CD14-positive monocyte (primary cell): ENCODE data around the gene SMURF1. TPM values are rescaled to one million over a fixed set of nuclear protein-coding genes. Genes with fewer than 3 reads are reported as not detected.

Source experiments
- DNase-seq, 3 donors: peaks; one replicate each; pipeline ENCODE4 v3.0.0-alpha.2; 2011 to 2022
- H2AFZ ChIP-seq: 2 replicates; pipeline ENCODE4 v1.6.0; 2012; ENCODE audit warnings: mild to moderate bottlenecking, low read depth, low read length, inconsistent platforms; ENCODE audit not compliant: insufficient read depth, poor library complexity, severe bottlenecking
- H3K27ac ChIP-seq, 2 donors: 1 replicate in 1 of 2; 2 replicates in 1 of 2; pipeline ENCODE4 v1.5.1; 2012 to 2013; ENCODE audit warnings: low read length in 2 of 2, control low read depth in 1 of 2, inconsistent platforms in 1 of 2, low read depth in 1 of 2, mild to moderate bottlenecking in 1 of 2
- H3K27me3 ChIP-seq, 2 donors: one replicate each; pipeline versions ENCODE4 v1.6.0 to v1.6.1; 2011 to 2013; ENCODE audit warnings: low read length in 2 of 2; ENCODE audit not compliant: control insufficient read depth in 2 of 2, insufficient read depth in 2 of 2
- H3K36me3 ChIP-seq, 2 donors: replicated peaks in 1 of 2; 1 replicate in 1 of 2; 2 replicates in 1 of 2; pipeline versions ENCODE4 v1.5.1 to v1.6.1; 2012 to 2013; ENCODE audit warnings: low read length in 2 of 2, control low read depth in 1 of 2, inconsistent platforms in 1 of 2, mild to moderate bottlenecking in 1 of 2; ENCODE audit not compliant: insufficient read depth in 2 of 2, control insufficient read depth in 1 of 2
- H3K4me1 ChIP-seq, 2 donors: 1 replicate in 1 of 2; 2 replicates in 1 of 2; pipeline versions ENCODE4 v1.5.1 to v1.6.1; 2012 to 2013; ENCODE audit warnings: low read length in 2 of 2, control low read depth in 1 of 2, inconsistent platforms in 1 of 2, mild to moderate bottlenecking in 1 of 2, moderate library complexity in 1 of 2; ENCODE audit not compliant: insufficient read depth in 2 of 2, control insufficient read depth in 1 of 2
- H3K4me2 ChIP-seq: replicated peaks from 2 replicates; pipeline ENCODE3; 2012; ENCODE audit warnings: low read length, moderate library complexity, mild to moderate bottlenecking; ENCODE audit not compliant: poor library complexity, severe bottlenecking; ENCODE audit errors: extremely low read depth
- H3K4me3 ChIP-seq, 3 experiments: fragments of 200-600 bp in 1 of 3; sonication (generic) in 1 of 3; replicated peaks in 1 of 3; 1 replicate in 2 of 3; 2 replicates in 1 of 3; pipeline ENCODE4 v1.5.1; 2011 to 2013; ENCODE audit warnings: low read length in 3 of 3, mild to moderate bottlenecking in 3 of 3, control low read depth in 2 of 3, low read depth in 2 of 3, inconsistent platforms in 1 of 3, moderate library complexity in 1 of 3
- H3K79me2 ChIP-seq: 2 replicates; pipeline ENCODE4 v1.6.0; 2012; ENCODE audit warnings: mild to moderate bottlenecking, control low read depth, inconsistent platforms, low read length, moderate library complexity; ENCODE audit not compliant: insufficient read depth
- H3K9ac ChIP-seq: 2 replicates; pipeline ENCODE4 v1.6.0; 2017; ENCODE audit warnings: low read length, mild to moderate bottlenecking; ENCODE audit not compliant: insufficient read depth, poor library complexity, severe bottlenecking
- H3K9me3 ChIP-seq, 2 donors: replicated peaks in 1 of 2; 1 replicate in 1 of 2; 2 replicates in 1 of 2; pipeline versions ENCODE4 v1.5.1 to v1.6.1; 2012 to 2013; ENCODE audit warnings: low read length in 2 of 2, control low read depth in 1 of 2; ENCODE audit not compliant: control insufficient read depth in 1 of 2, insufficient read depth in 1 of 2
- H4K20me1 ChIP-seq: 2 replicates; pipeline ENCODE4 v1.6.0; 2012; ENCODE audit warnings: mild to moderate bottlenecking, low read length, control low read depth, moderate library complexity; ENCODE audit not compliant: insufficient read depth
- H3K27ac Mint-ChIP-seq, 7 donors: one replicate each; pipeline ENCODE4 v1.8.0; 2020; ENCODE audit warnings: mild to moderate bottlenecking in 7 of 7, mixed read lengths in 7 of 7, moderate library complexity in 6 of 7, inconsistent platforms in 2 of 7
- H3K27me3 Mint-ChIP-seq, 3 donors: one replicate each; pipeline ENCODE4 v1.8.0; 2021 to 2022; ENCODE audit warnings: low read depth in 3 of 3, mild to moderate bottlenecking in 3 of 3, mixed read lengths in 3 of 3, moderate library complexity in 3 of 3, inconsistent platforms in 1 of 3
- H3K36me3 Mint-ChIP-seq, 2 donors: one replicate each; pipeline ENCODE4 v1.8.0; 2020; ENCODE audit warnings: mixed read lengths in 2 of 2, inconsistent platforms in 1 of 2, mild to moderate bottlenecking in 1 of 2
- H3K4me1 Mint-ChIP-seq: one replicate; pipeline ENCODE4 v1.8.0; 2020; ENCODE audit warnings: mild to moderate bottlenecking, mixed read lengths
- H3K4me3 Mint-ChIP-seq, 2 donors: one replicate each; pipeline ENCODE4 v1.8.0; 2020; ENCODE audit warnings: mild to moderate bottlenecking in 2 of 2, mixed read lengths in 2 of 2, moderate library complexity in 1 of 2
- H3K9me3 Mint-ChIP-seq, 7 donors: one replicate each; pipeline ENCODE4 v1.8.0; 2020 to 2022; ENCODE audit warnings: mixed read lengths in 7 of 7, mild to moderate bottlenecking in 6 of 7, moderate library complexity in 6 of 7, inconsistent platforms in 2 of 7
- CTCF ChIP-seq: fragments of 200-600 bp; IDR thresholded peaks from one replicate; pipeline ENCODE4 v1.8.0; 2022; ENCODE audit warnings: antibody characterized with exemption, mild to moderate bottlenecking
- WGBS: methylation state at CpG from one replicate; pipeline ENCODE4 v1.1.5; 2013; ENCODE audit warnings: missing lambda C conversion rate; ENCODE audit not compliant: insufficient coverage; 5-methylcytosine and 5-hydroxymethylcytosine counted together
- intact Hi-C, 2 donors: fragments of 100-400 bp; cut with micrococcal nuclease; formaldehyde crosslinking; loops; one replicate each; pipeline versions ENCODE4 v1.15.0 to v1.15.1; 2023
- polyA plus RNA-seq, 3 donors: library from polyadenylated mRNA; depleted of rRNA in 1 of 3; unstranded in 2 of 3; stranded (reverse) in 1 of 3; fragments of 300-500 nt in 2 of 3; fragments of >200 nt in 1 of 3; fragmentation: Illumina TruSeq in 2 of 3; gene quantifications; 1 replicate in 2 of 3; 2 replicates in 1 of 3; pipeline ENCODE4 v1.2.3, GENCODE V29; 2012 to 2021

The SMURF1 gene
- polyA plus RNA-seq, 3 donors = 0.48 to 15.8 (median 1.6) TPM

GRCh38 chr7:99083733-99084132, 60.2 kb downstream of the SMURF1 start:
- intact Hi-C loops = no loop called here

GRCh38 chr7:99083068-99083651, 60.7 kb downstream of the SMURF1 start:
- intact Hi-C loops = no loop called here
- Histone ChIP-seq H3K27ac (no peak overlapping the region), H4K20me1 (peaks cover 92% of the 10 kb centered on the region), H3K27me3 (no peaks in the 10 kb centered on the region), H2AFZ (no peak overlapping the region), H3K4me3 (no peak overlapping the region), H3K4me2 (no peak overlapping the region), H3K36me3 (peaks cover 0 to 13% of the 10 kb centered on the region in 2 donors), H3K4me1 (peaks cover 24 to 27% of the 10 kb centered on the region in 2 donors), H3K79me2 (peaks cover 75% of the 10 kb centered on the region), H3K9me3 (peaks cover 6 to 7% of the 10 kb centered on the region in 2 donors), H3K9ac (no peak overlapping the region)
- no peak for TF ChIP-seq CTCF
- WGBS = no CpG with 5 or more reads among the region's 2 CpGs
- Mint-ChIP-seq H3K4me3 (no peak overlapping the region), H3K9me3 (peaks cover 1 to 14% (median 8%) of the 10 kb centered on the region in 7 donors), H3K4me1 (peaks cover 52% of the 10 kb centered on the region), H3K36me3 (peaks cover 21 to 31% of the 10 kb centered on the region in 2 donors), H3K27me3 (peaks cover 0 to 2% (median 0%) of the 10 kb centered on the region in 3 donors), H3K27ac (no peak overlapping the region)
- no peak for DNase-seq

More at GRCh38 chr7:99083733-99084132, 60.2 kb downstream of the SMURF1 start:
- no peaks in the 10 kb centered on the region for H3K27me3 Mint-ChIP-seq
- peaks cover 92% of the 10 kb centered on the region for H4K20me1 ChIP-seq
- 89% methylated on average over 3 of the region's 3 CpGs for WGBS
- no peak overlapping the region for H3K27ac Mint-ChIP-seq
- peaks cover 6 to 7% of the 10 kb centered on the region in 2 donors for H3K9me3 ChIP-seq
- H3K9ac ChIP-seq = no peak overlapping the region
- no peak overlapping the region for H2AFZ ChIP-seq
- no peak overlapping the region for H3K4me3 Mint-ChIP-seq
- no peak overlapping the region for H3K4me3 ChIP-seq
- peaks cover 52% of the 10 kb centered on the region for H3K4me1 Mint-ChIP-seq
- H3K4me2 ChIP-seq = no peak overlapping the region
- H3K27ac ChIP-seq = no peak overlapping the region
- peaks cover 0 to 13% of the 10 kb centered on the region in 2 donors for H3K36me3 ChIP-seq
- DNase-seq = no peak
- H3K79me2 ChIP-seq = peaks cover 75% of the 10 kb centered on the region
- peaks cover 24 to 27% of the 10 kb centered on the region in 2 donors for H3K4me1 ChIP-seq
- no peaks in the 10 kb centered on the region for H3K27me3 ChIP-seq
- H3K36me3 Mint-ChIP-seq = peaks cover 24 to 35% of the 10 kb centered on the region in 2 donors
- H3K9me3 Mint-ChIP-seq = peaks cover 1 to 14% (median 8%) of the 10 kb centered on the region in 7 donors
- no peak for TF ChIP-seq CTCF
